Lung (tissue), 12 donors: Measurements from ENCODE around the gene TMEM259. TPM values are rescaled to one million over a fixed set of nuclear protein-coding genes. Genes with fewer than 3 reads are reported as not detected.
A peak's percentile ranks its signal among the peaks of the same experiment; 100 is the strongest.

Experiments used
- ATAC-seq: fragments of 200-7000 bp; cut with Tn5 transposase; one replicate; pipeline ENCODE4 v1.9.1; 2020; ENCODE audit warnings: moderate number of reproducible peaks; ENCODE audit not compliant: insufficient read depth, low FRiP score
- DNase-seq, 3 donors: peaks; one replicate each; pipeline ENCODE4 v3.0.0-alpha.2; 2013 to 2017
- H3K27ac ChIP-seq, 2 donors: one replicate each; pipeline ENCODE4 v1.5.1; 2013; ENCODE audit warnings: mild to moderate bottlenecking in 2 of 2, moderate library complexity in 2 of 2, control low read depth in 1 of 2, inconsistent platforms in 1 of 2, low read depth in 1 of 2, low read length in 1 of 2
- H3K27me3 ChIP-seq, 3 donors: one replicate each; pipeline ENCODE4 v1.5.1; 2013; ENCODE audit warnings: low read length in 2 of 3; ENCODE audit not compliant: control insufficient read depth in 3 of 3, insufficient read depth in 3 of 3
- H3K36me3 ChIP-seq, 4 donors: one replicate each; pipeline ENCODE4 v1.5.1; 2013; ENCODE audit warnings: low read length in 4 of 4, mild to moderate bottlenecking in 1 of 4, moderate library complexity in 1 of 4; ENCODE audit not compliant: control insufficient read depth in 4 of 4, insufficient read depth in 4 of 4
- H3K4me1 ChIP-seq, 5 donors: one replicate each; pipeline ENCODE4 v1.5.1; 2013; ENCODE audit warnings: low read length in 5 of 5, mild to moderate bottlenecking in 2 of 5, moderate library complexity in 1 of 5; ENCODE audit not compliant: control insufficient read depth in 5 of 5, insufficient read depth in 5 of 5
- H3K4me3 ChIP-seq: one replicate; pipeline ENCODE4 v1.5.1; 2013; ENCODE audit warnings: mild to moderate bottlenecking, control low read depth, moderate library complexity
- H3K9ac ChIP-seq, 2 donors: one replicate each; pipeline ENCODE4 v1.5.1; 2013; ENCODE audit warnings: low read length in 2 of 2, control low read depth in 1 of 2; ENCODE audit not compliant: insufficient read depth in 1 of 2
- H3K9me3 ChIP-seq, 4 donors: one replicate each; pipeline ENCODE4 v1.5.1; 2013; ENCODE audit warnings: low read length in 3 of 4, mild to moderate bottlenecking in 1 of 4, moderate library complexity in 1 of 4; ENCODE audit not compliant: control insufficient read depth in 4 of 4, insufficient read depth in 3 of 4
- CTCF ChIP-seq: IDR thresholded peaks from 2 replicates; pipeline ENCODE4 v1.5.1; 2012; ENCODE audit warnings: mild to moderate bottlenecking; ENCODE audit errors: control extremely low read depth, extremely low read depth
- WGBS, 2 donors: extraction: QIAGEN DNeasy Blood & Tissue Kit; methylation state at CpG; one replicate each; pipeline ENCODE4 v1.1.7; 2013; 5-methylcytosine and 5-hydroxymethylcytosine counted together
- polyA plus RNA-seq, 2 donors: library from polyadenylated mRNA; stranded (reverse); fragments of 200-250 nt; gene quantifications; one replicate each; pipeline ENCODE4 v1.2.1, GENCODE V29; 2013
- total RNA-seq, 2 donors: library from RNA; depleted of rRNA in 1 of 2; stranded (reverse); fragments of >200 nt in 1 of 2; gene quantifications; one replicate each; pipeline ENCODE4 v1.2.1, GENCODE V29; 2014 to 2021
- donor health status: control.
- donor health status: control.
- donor health status: Bipolar disorder and iron deficiency.
- donor health status: healthy.
- donor health status: DM: yes; HTN: yes; CAD: no.

The TMEM259 gene
- total and polyA plus RNA-seq, 4 donors, result 61.1 to 262 (median 195) TPM

- peaks cover 0 to 17% (median 6%) of the 10 kb centered on the region in 4 donors for H3K36me3 ChIP-seq
- H3K9ac ChIP-seq, result peak within 1 kb of the TSS; percentile 46 to 81
- DNase-seq (peak; percentile 94), ATAC-seq (peak; percentile 88)
- no peaks in the 10 kb centered on the region for H3K9me3 ChIP-seq
- 0 to 1% methylated on average over 67 to 78 of the region's 78 CpGs for WGBS, 2 donors
- no peaks in the 10 kb centered on the region for H3K27me3 ChIP-seq
- TF ChIP-seq CTCF, result peak; percentile 28
- H3K4me1 ChIP-seq, result peaks cover 0 to 23% (median 10%) of the 10 kb centered on the region in 5 donors
- H3K27ac ChIP-seq, result peak within 1 kb of the TSS; percentile 85 to 93
- peak within 1 kb of the TSS; percentile 99 for H3K4me3 ChIP-seq
Measured at GRCh38 chr19:984165-984967, 36.6 kb downstream of the TMEM259 start, which contains the start of gene WDR18. Gene WDR18 (plus strand): TSS chr19:984345. CDS start chr19:984354, 9 bp downstream.

- peaks cover 0 to 11% (median 3%) of the 10 kb centered on the region in 4 donors for H3K36me3 ChIP-seq
- DNase-seq (peak; percentile 75 to 80 (median 75)), ATAC-seq (peak; percentile 77)
- H3K4me3 ChIP-seq, result no peak overlapping the region
- H3K4me1 ChIP-seq, result peaks cover 0 to 26% (median 11%) of the 10 kb centered on the region in 5 donors
- H3K9ac ChIP-seq, result no peak overlapping the region
- H3K9me3 ChIP-seq, result no peaks in the 10 kb centered on the region
- 1 to 2% methylated on average over 30 to 46 of the region's 46 CpGs for WGBS, 2 donors
- H3K27me3 ChIP-seq, result no peaks in the 10 kb centered on the region
- peak; percentile 95 for TF ChIP-seq CTCF
- H3K27ac ChIP-seq, result no peak overlapping the region
Measured at GRCh38 chr19:982567-983170, 38.3 kb downstream of the TMEM259 start.

DNA sequence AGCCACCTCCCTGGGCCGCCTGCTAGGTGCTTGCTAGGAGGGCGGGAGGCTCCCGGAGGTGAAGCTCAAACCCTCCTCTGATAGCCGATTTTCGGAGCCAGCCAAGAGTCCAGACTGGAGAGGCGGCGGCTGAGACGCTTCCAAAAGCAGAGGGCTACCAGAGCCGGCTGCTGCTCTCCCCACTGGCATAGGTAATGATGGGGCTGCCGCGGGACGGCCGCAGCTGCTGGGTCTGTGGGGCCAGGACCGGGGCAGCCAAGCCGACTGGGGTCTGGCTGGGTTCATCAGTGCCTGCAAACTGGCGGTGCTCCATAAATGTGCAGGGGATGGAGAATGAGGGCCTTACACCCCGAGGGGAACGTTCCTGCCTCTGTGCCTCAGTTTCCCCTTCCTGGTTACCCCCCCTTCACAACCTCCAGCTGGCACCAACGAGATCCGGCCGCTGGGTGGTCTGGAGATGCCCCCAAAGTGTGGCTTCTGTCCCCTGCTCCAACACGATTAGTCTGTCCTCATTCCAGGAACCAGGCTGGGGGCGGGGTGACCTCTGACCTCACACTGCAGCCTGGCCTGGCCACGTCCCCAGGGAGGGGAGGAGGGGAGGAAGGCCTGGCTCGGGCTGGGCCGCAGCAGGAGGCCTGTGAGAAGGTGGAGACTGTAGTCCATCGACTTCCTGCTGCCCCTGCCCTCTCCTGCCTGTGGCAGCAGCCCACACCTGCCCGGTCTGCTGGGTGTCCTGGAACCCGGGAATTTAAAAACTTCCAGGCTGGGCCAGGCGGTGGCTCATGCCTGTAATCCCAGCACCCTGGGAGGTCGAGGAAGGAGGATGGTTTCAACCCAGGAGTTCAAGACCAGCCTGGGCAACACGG lies 40.6 kb downstream of the TMEM259 start:
- ATAC-seq (no peak), DNase-seq (peak; percentile 52 to 63 (median 60))
- Histone ChIP-seq H3K4me1 (peaks cover 0 to 26% (median 11%) of the 10 kb centered on the region in 5 donors), H3K36me3 (no peaks in the 10 kb centered on the region), H3K4me3 (no peak overlapping the region), H3K27me3 (no peaks in the 10 kb centered on the region), H3K27ac (no peak overlapping the region), H3K9me3 (no peaks in the 10 kb centered on the region), H3K9ac (no peak overlapping the region)
- no peak for TF ChIP-seq CTCF
- 46 to 62% methylated on average over 32 of the region's 32 CpGs for WGBS, 2 donors
